Breast epithelium (tissue), 3 donors: ENCODE results near the gene ZNF574.

Experiments used
- POLR2A ChIP-seq: fragments of 450-650 bp; IDR thresholded peaks from one replicate; pipeline ENCODE4 v1.6.1; 2016; ENCODE audit warnings: antibody characterized with exemption, mild to moderate bottlenecking, moderate library complexity
- TF ChIP-seq, protein P1 (sequence below), 3 donors: fragments of 450-650 bp; IDR thresholded peaks; one replicate each; pipeline ENCODE4 v1.5.1; 2016 to 2017; ENCODE audit warnings: antibody characterized with exemption in 3 of 3, mild to moderate bottlenecking in 3 of 3, moderate library complexity in 3 of 3

DNA sequence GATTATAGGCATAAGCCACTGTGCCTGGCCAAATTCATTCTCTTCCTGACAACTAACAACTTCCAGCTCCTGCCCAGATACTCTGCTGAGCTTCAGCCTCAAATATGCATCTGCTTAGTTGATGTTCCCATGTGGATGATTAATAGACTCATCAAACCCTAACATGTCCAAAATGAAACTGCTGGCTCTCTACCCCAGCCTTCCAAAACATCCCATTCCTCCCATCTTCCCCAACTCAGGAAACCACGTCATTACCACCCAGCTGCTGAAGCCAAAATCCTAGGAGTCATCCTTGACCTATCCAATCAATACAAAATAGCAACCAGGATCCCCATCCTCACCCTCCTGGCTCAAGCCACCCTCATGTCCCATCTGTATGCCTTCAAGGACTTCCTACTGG lies 35.4 kb downstream of the ZNF574 start:
- TF ChIP-seq, protein P1, sequence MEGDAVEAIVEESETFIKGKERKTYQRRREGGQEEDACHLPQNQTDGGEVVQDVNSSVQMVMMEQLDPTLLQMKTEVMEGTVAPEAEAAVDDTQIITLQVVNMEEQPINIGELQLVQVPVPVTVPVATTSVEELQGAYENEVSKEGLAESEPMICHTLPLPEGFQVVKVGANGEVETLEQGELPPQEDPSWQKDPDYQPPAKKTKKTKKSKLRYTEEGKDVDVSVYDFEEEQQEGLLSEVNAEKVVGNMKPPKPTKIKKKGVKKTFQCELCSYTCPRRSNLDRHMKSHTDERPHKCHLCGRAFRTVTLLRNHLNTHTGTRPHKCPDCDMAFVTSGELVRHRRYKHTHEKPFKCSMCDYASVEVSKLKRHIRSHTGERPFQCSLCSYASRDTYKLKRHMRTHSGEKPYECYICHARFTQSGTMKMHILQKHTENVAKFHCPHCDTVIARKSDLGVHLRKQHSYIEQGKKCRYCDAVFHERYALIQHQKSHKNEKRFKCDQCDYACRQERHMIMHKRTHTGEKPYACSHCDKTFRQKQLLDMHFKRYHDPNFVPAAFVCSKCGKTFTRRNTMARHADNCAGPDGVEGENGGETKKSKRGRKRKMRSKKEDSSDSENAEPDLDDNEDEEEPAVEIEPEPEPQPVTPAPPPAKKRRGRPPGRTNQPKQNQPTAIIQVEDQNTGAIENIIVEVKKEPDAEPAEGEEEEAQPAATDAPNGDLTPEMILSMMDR (IDR thresholded peaks at IDR 0.05) = no peak
- no peak for TF ChIP-seq POLR2A
